H1 (cell line): ENCODE data around the gene ZXDC. TPM values are rescaled to one million over a fixed set of nuclear protein-coding genes. Genes with fewer than 3 reads are reported as not detected.

Experiments
- CTCF ChIA-PET: fragments of 300-600 bp; sonication (Branson Sonifier 250); formaldehyde crosslinking; loops from one replicate; lab custom pipeline; 2021; ENCODE audit not compliant: partially characterized antibody; lab: Charles Lee
- POLR2A ChIA-PET: fragments of 300-600 bp; sonication (Branson Sonifier 250); formaldehyde crosslinking; loops from one replicate; lab custom pipeline; 2021; ENCODE audit warnings: inconsistent platforms; ENCODE audit not compliant: partially characterized antibody; lab: Charles Lee
- DNase-seq, 2 experiments: peaks; one replicate each; pipeline versions ENCODE4 v3.0.0 to v3.0.0-alpha.2; 2010 to 2022; ENCODE audit warnings: low spot score in 2 of 2, low read depth in 1 of 2, mixed read lengths in 1 of 2
- FAIRE-seq: peaks from 2 replicates; lab custom pipeline; 2011; peaks lifted over from hg19 to GRCh38; lab: Jason Lieb, UNC
- H2AFZ ChIP-seq: 2 replicates; pipeline ENCODE4 v1.8.1; 2012; ENCODE audit warnings: low read length, inconsistent platforms
- H2AK5ac ChIP-seq: 2 replicates; pipeline ENCODE4 v1.6.1; 2013; ENCODE audit warnings: low read depth, low read length
- H2BK120ac ChIP-seq: replicated peaks from 2 replicates; pipeline ENCODE3; 2013; ENCODE audit warnings: low read depth, low read length, inconsistent platforms
- H2BK12ac ChIP-seq: 2 replicates; pipeline ENCODE4 v1.6.1; 2013; ENCODE audit warnings: low read depth, low read length
- H2BK15ac ChIP-seq: 2 replicates; pipeline ENCODE4 v1.6.1; 2013; ENCODE audit warnings: low read length
- H2BK20ac ChIP-seq: 2 replicates; pipeline ENCODE4 v1.6.1; 2013; ENCODE audit warnings: low read length
- H2BK5ac ChIP-seq: 2 replicates; pipeline ENCODE4 v1.6.1; 2013; ENCODE audit warnings: low read depth, low read length
- H3K14ac ChIP-seq: 2 replicates; pipeline ENCODE4 v1.6.1; 2013; ENCODE audit warnings: inconsistent platforms; ENCODE audit not compliant: insufficient read length
- H3K18ac ChIP-seq: 2 replicates; pipeline ENCODE4 v1.6.1; 2013; ENCODE audit warnings: low read length; ENCODE audit errors: extremely low read depth
- H3K23ac ChIP-seq: 2 replicates; pipeline ENCODE4 v1.6.1; 2013; ENCODE audit warnings: inconsistent platforms; ENCODE audit not compliant: insufficient read length
- H3K23me2 ChIP-seq: 2 replicates; pipeline ENCODE4 v1.6.1; 2013; ENCODE audit warnings: low read depth, low read length
- H3K27ac ChIP-seq: 2 replicates; pipeline ENCODE4 v1.6.1; 2011; ENCODE audit warnings: low read depth, low read length, inconsistent platforms
- H3K27me3 ChIP-seq, 4 experiments: replicated peaks in 1 of 4; 1 replicate in 1 of 4; 2 replicates in 3 of 4; pipeline versions ENCODE4 v1.6.1 to v1.8.1; 2011 to 2013; ENCODE audit warnings: low read length in 3 of 4, mild to moderate bottlenecking in 3 of 4, inconsistent platforms in 2 of 4, mixed read lengths in 2 of 4, moderate library complexity in 1 of 4; ENCODE audit not compliant: control insufficient read depth in 3 of 4, insufficient read depth in 3 of 4; ENCODE audit errors: extremely low read depth in 1 of 4
- H3K36me3 ChIP-seq, 4 experiments: 2 replicates each; pipeline versions ENCODE4 v1.6.1 to v1.8.1; 2011 to 2013; ENCODE audit warnings: mild to moderate bottlenecking in 4 of 4, low read length in 3 of 4, moderate library complexity in 2 of 4, control low read depth in 1 of 4, inconsistent platforms in 1 of 4; ENCODE audit not compliant: insufficient read depth in 4 of 4, control insufficient read depth in 2 of 4
- H3K4ac ChIP-seq: replicated peaks from 2 replicates; pipeline ENCODE3; 2013; ENCODE audit warnings: low read length, low read depth, mixed read lengths, inconsistent platforms; ENCODE audit not compliant: insufficient read length
- H3K4me1 ChIP-seq, 4 experiments: replicated peaks in 1 of 4; 1 replicate in 1 of 4; 2 replicates in 3 of 4; pipeline versions ENCODE4 v1.6.1 to v1.8.1; 2011 to 2013; ENCODE audit warnings: low read length in 3 of 4, inconsistent platforms in 2 of 4, mixed read lengths in 1 of 4; ENCODE audit not compliant: insufficient read depth in 4 of 4, control insufficient read depth in 3 of 4
- H3K4me2 ChIP-seq, 2 experiments: 2 replicates each; pipeline versions ENCODE4 v1.6.1 to v1.8.1; 2011 to 2013; ENCODE audit warnings: low read depth in 2 of 2, low read length in 2 of 2, control low read depth in 1 of 2, inconsistent platforms in 1 of 2, mild to moderate bottlenecking in 1 of 2; ENCODE audit not compliant: insufficient read depth in 1 of 2
- H3K4me3 ChIP-seq, 4 experiments: fragments of 200-600, 300-600 bp in 1 of 4; sonication (generic), shearing (Covaris generic), sonication (Bioruptor Twin) in 1 of 4; 2 replicates each; pipeline versions ENCODE4 v1.5.1 to v1.8.1; 2011 to 2016; ENCODE audit warnings: low read length in 4 of 4, low read depth in 3 of 4, control low read depth in 2 of 4, inconsistent platforms in 2 of 4, mild to moderate bottlenecking in 2 of 4, mixed read lengths in 1 of 4, moderate library complexity in 1 of 4; ENCODE audit not compliant: insufficient read depth in 2 of 4; ENCODE audit errors: extremely low read depth in 1 of 4
- H3K56ac ChIP-seq: replicated peaks from 2 replicates; pipeline ENCODE3; 2013; ENCODE audit warnings: low read depth, mild to moderate bottlenecking, mixed read lengths, low read length, inconsistent platforms; ENCODE audit not compliant: insufficient read length
- H3K79me1 ChIP-seq: 2 replicates; pipeline ENCODE4 v1.6.1; 2013; ENCODE audit warnings: low read depth, low read length, control low read depth
- H3K79me2 ChIP-seq, 2 experiments: 2 replicates each; pipeline versions ENCODE4 v1.6.1 to v1.8.1; 2012 to 2013; ENCODE audit warnings: low read length in 2 of 2, mild to moderate bottlenecking in 2 of 2, inconsistent platforms in 1 of 2; ENCODE audit not compliant: insufficient read depth in 2 of 2, control insufficient read depth in 1 of 2
- H3K9ac ChIP-seq, 4 experiments: replicated peaks in 1 of 4; 1 replicate in 1 of 4; 2 replicates in 3 of 4; pipeline versions ENCODE4 v1.6.1 to v1.8.1; 2011 to 2013; ENCODE audit warnings: low read depth in 3 of 4, low read length in 3 of 4, control low read depth in 2 of 4, mild to moderate bottlenecking in 2 of 4, moderate library complexity in 2 of 4, inconsistent platforms in 1 of 4; ENCODE audit errors: extremely low read depth in 1 of 4
- H3K9me3 ChIP-seq, 2 experiments: 2 replicates each; pipeline versions ENCODE4 v1.6.1 to v1.8.1; 2012 to 2013; ENCODE audit warnings: mild to moderate bottlenecking in 2 of 2, moderate library complexity in 2 of 2, control low read depth in 1 of 2, inconsistent platforms in 1 of 2, low read depth in 1 of 2, low read length in 1 of 2, mixed read lengths in 1 of 2; ENCODE audit not compliant: insufficient read depth in 2 of 2
- H4K20me1 ChIP-seq, 2 experiments: replicated peaks in 1 of 2; 2 replicates each; pipeline versions ENCODE3 to v1.8.1; 2011 to 2013; ENCODE audit warnings: inconsistent platforms in 2 of 2, low read length in 2 of 2, mild to moderate bottlenecking in 1 of 2; ENCODE audit not compliant: insufficient read depth in 2 of 2, control insufficient read depth in 1 of 2
- H4K5ac ChIP-seq: 2 replicates; pipeline ENCODE4 v1.6.1; 2013; ENCODE audit warnings: low read length, low read depth, mixed read lengths, inconsistent platforms; ENCODE audit not compliant: insufficient read length
- H4K8ac ChIP-seq: 2 replicates; pipeline ENCODE4 v1.8.0; 2013; ENCODE audit warnings: mild to moderate bottlenecking, moderate library complexity, low read length, inconsistent platforms; ENCODE audit not compliant: insufficient read depth; ENCODE audit errors: extremely low read depth
- H4K91ac ChIP-seq: replicated peaks from 2 replicates; pipeline ENCODE3; 2013; ENCODE audit warnings: low read length, mixed read lengths, inconsistent platforms; ENCODE audit not compliant: insufficient read length
- KDM1A ChIP-seq: fragments of 200-600, 300-600 bp; sonication (generic); IDR thresholded peaks from 2 replicates; pipeline ENCODE4 v1.7.1; 2016; ENCODE audit warnings: mild to moderate bottlenecking, low read length, borderline replicate concordance
- MAFK ChIP-seq: IDR thresholded peaks from 2 replicates; pipeline ENCODE4 v1.6.1; 2012; ENCODE audit warnings: low read depth, mild to moderate bottlenecking, improper control_type of control experiment, low read length
- TBP ChIP-seq: IDR thresholded peaks from 2 replicates; pipeline ENCODE4 v1.6.1; 2011; ENCODE audit warnings: low read depth, low read length, improper control_type of control experiment
- TEAD4 ChIP-seq: IDR thresholded peaks from 2 replicates; pipeline ENCODE4 v1.6.1; 2012; ENCODE audit warnings: low read depth, low read length, inconsistent platforms, mixed read lengths
- WGBS, 2 experiments: shearing (Covaris generic) in 1 of 2; methylation state at CpG; one replicate each; pipeline versions ENCODE4 v1.1.6 to v1.1.7; 2013 to 2015; ENCODE audit warnings: low lambda C conversion rate in 2 of 2, mixed read lengths in 2 of 2, inconsistent platforms in 1 of 2, low coverage in 1 of 2, missing lambda C conversion rate in 1 of 2; ENCODE audit not compliant: insufficient replicate concordance in 2 of 2, insufficient coverage in 1 of 2, insufficient read length in 1 of 2; ENCODE audit errors: extremely low coverage in 1 of 2, missing lambda C conversion rate in 1 of 2; 5-methylcytosine and 5-hydroxymethylcytosine counted together
- polyA plus RNA-seq, 7 experiments: library from polyadenylated mRNA; depleted of rRNA in 3 of 7; stranded (reverse) in 5 of 7; unstranded in 2 of 7; fragments of >200 nt in 5 of 7; fragments of 200-250 nt in 2 of 7; gene quantifications; 1 replicate in 5 of 7; 2 replicates in 1 of 7; 4 replicates in 1 of 7; pipeline versions ENCODE4 v1.2.1 to v1.2.3, GENCODE V29; 2011 to 2013; ENCODE audit warnings: missing spikeins in 2 of 7, mixed read lengths in 2 of 7
- total RNA-seq: library from RNA; stranded (reverse); fragmentation: NEBNext Ultra II Directional; extraction: Animal tissue kit (Norgen Biotek cat#: 25700); gene quantifications from 2 replicates; pipeline ENCODE4 v1.2.1, GENCODE V29; 2021
- TF ChIP-seq, protein P1 (sequence below): IDR thresholded peaks from 2 replicates; pipeline ENCODE4 v1.6.1; 2011; ENCODE audit warnings: low read depth, mild to moderate bottlenecking, low read length; ENCODE audit not compliant: insufficient read depth
- TF ChIP-seq, protein P2 (sequence below): IDR thresholded peaks from 2 replicates; pipeline ENCODE4 v1.6.1; 2012; ENCODE audit warnings: inconsistent platforms

The ZXDC gene
- total and polyA plus RNA-seq, 2 of the 8 experiments (the other 6 are each of a cell fraction or from before 2014, with no cell fraction given) = 12.7 to 24.3 TPM

DNA sequence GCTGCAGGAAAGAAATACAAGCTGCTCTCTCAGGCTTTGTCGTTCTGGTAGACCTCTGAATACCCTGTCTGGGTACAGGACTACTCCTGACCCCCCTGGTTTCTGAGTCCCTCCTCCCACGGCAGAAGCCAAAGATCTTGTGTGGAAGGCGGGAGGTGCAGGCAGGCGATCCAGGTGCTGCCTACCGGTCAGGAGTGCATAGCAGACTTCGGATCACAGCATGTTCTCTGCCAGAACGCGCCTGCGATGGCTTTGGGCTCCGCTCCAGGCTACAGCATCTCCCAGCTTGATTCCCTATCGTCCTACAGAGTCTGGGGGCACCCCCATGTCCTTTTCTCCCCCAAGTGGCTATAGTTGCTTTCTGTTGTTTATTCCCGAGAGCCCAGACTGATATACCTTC lies 83.4 kb downstream of the ZXDC start:
- Histone ChIP-seq H2BK15ac (peak overlapping the region; percentile 19; the same call in 1 of the 2 replicates), H4K8ac (no peak overlapping the region), H3K4me3 (no peak overlapping the region), H4K20me1 (no peaks in the 10 kb centered on the region), H3K9me3 (no peaks in the 10 kb centered on the region), H3K79me2 (no peaks in the 10 kb centered on the region), H3K36me3 (no peaks in the 10 kb centered on the region), H4K91ac (no peak overlapping the region), H3K9ac (no peak overlapping the region), H3K23ac (no peak overlapping the region), H3K27me3 (peaks cover 9 to 40% (median 33%) of the 10 kb centered on the region in 4 experiments), H2BK120ac (no peak overlapping the region), H3K4me2 (no peak overlapping the region), H2AK5ac (no peak overlapping the region), H3K4ac (no peak overlapping the region), H3K79me1 (no peaks in the 10 kb centered on the region), H2BK20ac (no peak overlapping the region), H3K18ac (no peak overlapping the region), H2BK12ac (no peak overlapping the region), H3K23me2 (peaks cover 6% of the 10 kb centered on the region; the same call in 1 of the 2 replicates), H3K27ac (no peak overlapping the region), H4K5ac (no peak overlapping the region), H3K4me1 (peaks cover 0 to 12% (median 4%) of the 10 kb centered on the region in 4 experiments; a peak in 4 of 7 replicates), H3K56ac (no peak overlapping the region), H2BK5ac (no peak overlapping the region), H2AFZ (no peak overlapping the region), H3K14ac (no peak overlapping the region)
- POLR2A ChIA-PET = interaction anchor here (0.6 kb wide), 1 partner anchor 26 kb away, joined by 3 read pairs; no protein-coding TSS in a partner anchor
- TF ChIP-seq MAFK (no peak), TEAD4 (no peak), KDM1A (no peak), TBP (no peak)
- TF ChIP-seq, protein P1, sequence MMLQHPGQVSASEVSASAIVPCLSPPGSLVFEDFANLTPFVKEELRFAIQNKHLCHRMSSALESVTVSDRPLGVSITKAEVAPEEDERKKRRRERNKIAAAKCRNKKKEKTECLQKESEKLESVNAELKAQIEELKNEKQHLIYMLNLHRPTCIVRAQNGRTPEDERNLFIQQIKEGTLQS = no peak
- TF ChIP-seq, protein P2, sequence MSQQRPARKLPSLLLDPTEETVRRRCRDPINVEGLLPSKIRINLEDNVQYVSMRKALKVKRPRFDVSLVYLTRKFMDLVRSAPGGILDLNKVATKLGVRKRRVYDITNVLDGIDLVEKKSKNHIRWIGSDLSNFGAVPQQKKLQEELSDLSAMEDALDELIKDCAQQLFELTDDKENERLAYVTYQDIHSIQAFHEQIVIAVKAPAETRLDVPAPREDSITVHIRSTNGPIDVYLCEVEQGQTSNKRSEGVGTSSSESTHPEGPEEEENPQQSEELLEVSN = no peak
- CTCF ChIA-PET = interaction anchor here (0.6 to 5.2 kb wide), 14 partner anchors 11 to 259 kb away, joined by 3 to 35 read pairs (median 3); partner anchors contain the start of gene KLF15
- WGBS, 2 experiments = 84% methylated on average over 12 of the region's 12 CpGs; no CpG with 5 or more reads in 1 of the 2 experiments
- FAIRE-seq (no peak), DNase-seq (no peak)
